HUES48 (cell line): ENCODE results near the gene CCNO.

Experiments used
- H3K27ac ChIP-seq: one replicate; pipeline ENCODE4 v1.7.0; 2013; ENCODE audit warnings: low read depth, low read length, inconsistent platforms
- H3K27me3 ChIP-seq: 2 replicates; pipeline ENCODE4 v1.6.1; 2013; ENCODE audit warnings: mild to moderate bottlenecking, low read length; ENCODE audit not compliant: control insufficient read depth, insufficient read depth
- H3K36me3 ChIP-seq: 2 replicates; pipeline ENCODE4 v1.6.1; 2013; ENCODE audit warnings: low read length; ENCODE audit not compliant: control insufficient read depth, insufficient read depth
- H3K4me1 ChIP-seq: 2 replicates; pipeline ENCODE4 v1.6.1; 2013; ENCODE audit warnings: mild to moderate bottlenecking, low read length; ENCODE audit not compliant: control insufficient read depth, insufficient read depth
- H3K4me3 ChIP-seq: 2 replicates; pipeline ENCODE4 v1.5.1; 2013; ENCODE audit warnings: mild to moderate bottlenecking, low read depth, low read length
- H3K9ac ChIP-seq: 2 replicates; pipeline ENCODE4 v1.6.1; 2013; ENCODE audit warnings: mild to moderate bottlenecking, low read depth, low read length, moderate library complexity
- H3K9me3 ChIP-seq: 2 replicates; pipeline ENCODE4 v1.6.1; 2013; ENCODE audit warnings: low read length; ENCODE audit not compliant: control insufficient read depth, insufficient read depth

Gene CCNO

GRCh38 chr5:55232985-55233928 is at the start of gene CCNO:
TSS of gene CCNO (minus strand) at chr5:55233608. CDS start at chr5:55233523, 85 bp downstream.
- Histone ChIP-seq H3K4me3 (peak within 1 kb of the TSS; percentile 56), H3K4me1 (peaks cover 28% of the 10 kb centered on the region; the same call in 1 of the 2 replicates), H3K9ac (no peak within 1 kb of the TSS), H3K27ac (no peak within 1 kb of the TSS), H3K27me3 (peaks cover 99% of the 10 kb centered on the region), H3K9me3 (no peaks in the 10 kb centered on the region; the same call in 1 of the 2 replicates), H3K36me3 (no peaks in the 10 kb centered on the region)

GRCh38 chr5:55278778-55279177 is 45.4 kb upstream of the CCNO start:
- Histone ChIP-seq H3K27ac (no peak overlapping the region), H3K36me3 (peaks cover 92% of the 10 kb centered on the region)

GRCh38 chr5:55276771-55277170 is 43.4 kb upstream of the CCNO start:
- no peaks in the 10 kb centered on the region for H3K4me1 ChIP-seq
- H3K27ac ChIP-seq = no peak overlapping the region
- no peak overlapping the region for H3K9ac ChIP-seq
- no peaks in the 10 kb centered on the region for H3K27me3 ChIP-seq
- peaks cover 91% of the 10 kb centered on the region for H3K36me3 ChIP-seq
- no peaks in the 10 kb centered on the region for H3K9me3 ChIP-seq
- H3K4me3 ChIP-seq = no peak overlapping the region

More at GRCh38 chr5:55278778-55279177, 45.4 kb upstream of the CCNO start:
- Histone ChIP-seq H3K27me3 (no peaks in the 10 kb centered on the region), H3K4me3 (no peak overlapping the region), H3K4me1 (no peaks in the 10 kb centered on the region), H3K9me3 (no peaks in the 10 kb centered on the region), H3K9ac (no peak overlapping the region)

- no peak overlapping the region for H3K27ac ChIP-seq
- no peaks in the 10 kb centered on the region for H3K27me3 ChIP-seq
- H3K9ac ChIP-seq = no peak overlapping the region
- peaks cover 7% of the 10 kb centered on the region for H3K4me1 ChIP-seq
- no peak overlapping the region for H3K4me3 ChIP-seq
- H3K36me3 ChIP-seq = peaks cover 72% of the 10 kb centered on the region
- no peaks in the 10 kb centered on the region for H3K9me3 ChIP-seq
Observed at GRCh38 chr5:55258339-55258738, 24.9 kb upstream of the CCNO start.

GRCh38 chr5:55254802-55255201 is 21.4 kb upstream of the CCNO start:
- Histone ChIP-seq H3K9me3 (no peaks in the 10 kb centered on the region), H3K27me3 (no peaks in the 10 kb centered on the region), H3K9ac (no peak overlapping the region), H3K36me3 (peaks cover 40% of the 10 kb centered on the region), H3K4me1 (peaks cover 7% of the 10 kb centered on the region), H3K4me3 (no peak overlapping the region), H3K27ac (no peak overlapping the region)

GRCh38 chr5:55250064-55250463 is 16.7 kb upstream of the CCNO start:
- no peak overlapping the region for H3K4me3 ChIP-seq
- no peaks in the 10 kb centered on the region for H3K27me3 ChIP-seq
- H3K4me1 ChIP-seq = no peaks in the 10 kb centered on the region
- H3K9ac ChIP-seq = no peak overlapping the region
- H3K9me3 ChIP-seq = no peaks in the 10 kb centered on the region
- no peak overlapping the region for H3K27ac ChIP-seq
- peaks cover 6% of the 10 kb centered on the region for H3K36me3 ChIP-seq

- H3K4me3 ChIP-seq = no peak overlapping the region
- no peak overlapping the region for H3K9ac ChIP-seq
- H3K27me3 ChIP-seq = peaks cover 22% of the 10 kb centered on the region
- no peaks in the 10 kb centered on the region for H3K36me3 ChIP-seq
- no peaks in the 10 kb centered on the region for H3K4me1 ChIP-seq
- no peak overlapping the region for H3K27ac ChIP-seq
- no peaks in the 10 kb centered on the region for H3K9me3 ChIP-seq
Observed at GRCh38 chr5:55241746-55242145, 8.3 kb upstream of the CCNO start.

GRCh38 chr5:55236800-55237199 is 3.4 kb upstream of the CCNO start:
- Histone ChIP-seq H3K4me3 (no peak overlapping the region), H3K9ac (no peak overlapping the region), H3K9me3 (no peaks in the 10 kb centered on the region; the same call in 1 of the 2 replicates), H3K27me3 (peaks cover 70% of the 10 kb centered on the region), H3K27ac (no peak overlapping the region), H3K36me3 (no peaks in the 10 kb centered on the region), H3K4me1 (peaks cover 21% of the 10 kb centered on the region; the same call in 1 of the 2 replicates)

GRCh38 chr5:55234121-55234700 is 803 bp upstream of the CCNO start:
- Histone ChIP-seq H3K27ac (no peak overlapping the region), H3K9me3 (no peaks in the 10 kb centered on the region; the same call in 1 of the 2 replicates), H3K27me3 (peaks cover 96% of the 10 kb centered on the region), H3K4me3 (peak overlapping the region; percentile 56), H3K9ac (no peak overlapping the region), H3K36me3 (no peaks in the 10 kb centered on the region), H3K4me1 (peaks cover 28% of the 10 kb centered on the region; the same call in 1 of the 2 replicates)

- H3K27ac ChIP-seq = no peak overlapping the region
- H3K9me3 ChIP-seq = no peaks in the 10 kb centered on the region; the same call in 1 of the 2 replicates
- peak overlapping the region; percentile 56 for H3K4me3 ChIP-seq
- H3K27me3 ChIP-seq = peaks cover 99% of the 10 kb centered on the region
- peaks cover 32% of the 10 kb centered on the region; the same call in 1 of the 2 replicates for H3K4me1 ChIP-seq
- H3K9ac ChIP-seq = no peak overlapping the region
- no peaks in the 10 kb centered on the region for H3K36me3 ChIP-seq
Observed at GRCh38 chr5:55232271-55232984, 980 bp downstream of the CCNO start.
